GM12891 (cell line): ENCODE data around the gene CYB5A.

Source experiments
- DNase-seq: peaks from one replicate; pipeline ENCODE4 v3.0.0; 2011; ENCODE audit warnings: low spot score; ENCODE audit not compliant: insufficient read length
- FAIRE-seq: peaks from 2 replicates; lab custom pipeline; 2011; peaks lifted over from hg19 to GRCh38; lab: Jason Lieb, UNC
- PAX5 ChIP-seq: IDR thresholded peaks from 2 replicates; pipeline ENCODE4 v1.6.1; 2011; ENCODE audit warnings: low read length, moderate library complexity, mild to moderate bottlenecking; ENCODE audit not compliant: insufficient read depth, severe bottlenecking
- POLR2A ChIP-seq: IDR thresholded peaks from 2 replicates; pipeline ENCODE4 v1.6.1; 2011; ENCODE audit warnings: low read depth, low read length, control low read depth
- POLR2AphosphoS5 ChIP-seq: IDR thresholded peaks from 2 replicates; pipeline ENCODE4 v1.6.1; 2011; ENCODE audit warnings: low read depth, low read length, control low read depth
- POU2F2 ChIP-seq: IDR thresholded peaks from 2 replicates; pipeline ENCODE4 v1.6.1; 2011; ENCODE audit warnings: low read depth, mild to moderate bottlenecking, control low read depth, low read length, moderate library complexity
- SPI1 ChIP-seq: IDR thresholded peaks from 2 replicates; pipeline ENCODE4 v1.6.1; 2011; ENCODE audit warnings: low read depth, low read length, control low read depth
- TAF1 ChIP-seq: IDR thresholded peaks from 2 replicates; pipeline ENCODE4 v1.6.1; 2011; ENCODE audit warnings: low read depth, low read length, control low read depth

CYB5A gene

DNA sequence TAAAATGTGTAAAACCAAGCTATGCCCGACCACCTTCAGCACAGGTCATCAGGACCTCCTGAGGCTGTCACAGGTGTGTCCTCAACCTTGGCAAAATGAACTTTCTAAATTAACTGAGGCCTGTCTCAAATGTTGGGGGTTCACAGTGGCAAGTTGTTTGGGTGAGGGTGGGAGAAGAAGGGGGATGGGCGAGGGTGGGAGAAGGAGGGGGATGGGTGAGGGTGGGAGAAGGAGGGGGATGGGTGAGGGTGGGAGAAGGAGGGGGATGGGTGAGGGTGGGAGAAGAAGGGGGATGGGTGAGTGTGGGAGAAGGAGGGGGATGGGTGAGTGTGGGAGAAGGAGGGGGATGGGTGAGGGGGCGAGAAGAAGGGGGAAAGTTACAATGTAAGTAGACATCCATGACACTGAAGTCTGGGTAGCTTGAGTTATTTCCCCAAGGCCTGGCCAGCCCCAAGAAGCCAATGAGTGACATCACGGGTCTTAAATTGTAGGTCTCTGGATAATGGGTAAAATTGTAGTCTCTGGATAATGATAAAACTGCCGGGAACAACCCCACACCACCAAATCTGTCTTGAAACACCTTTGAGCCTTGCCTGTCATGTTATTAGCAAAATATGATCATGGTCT, 87.1 kb downstream of the CYB5A start:
- FAIRE-seq (peak; percentile 99), DNase-seq (no peak)
- TF ChIP-seq POLR2A (no peak), POU2F2 (no peak), POLR2AphosphoS5 (no peak), SPI1 (no peak), TAF1 (no peak), PAX5 (no peak)

DNA sequence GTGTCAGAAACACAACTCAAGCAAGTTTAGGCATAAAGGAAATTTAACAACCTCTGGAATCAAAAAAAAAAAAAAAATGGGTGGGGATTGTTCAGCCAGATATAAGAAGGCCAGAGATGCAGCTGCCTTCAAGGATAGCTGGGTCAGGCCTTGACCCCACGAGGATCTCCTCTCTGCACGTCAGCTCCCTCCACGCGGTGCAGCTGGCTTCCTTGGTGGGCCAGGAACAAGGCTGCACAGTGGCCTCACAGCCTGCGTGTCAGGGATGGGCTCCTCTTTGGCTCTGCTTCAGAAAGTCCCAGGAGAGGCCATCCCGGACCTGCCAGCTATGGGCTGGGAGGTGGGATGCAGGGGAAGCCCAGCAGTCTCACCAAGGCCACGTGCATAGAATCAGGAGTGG, 88.0 kb downstream of the CYB5A start:
- TF ChIP-seq PAX5, result no peak
- no peak for TF ChIP-seq TAF1
- no peak for TF ChIP-seq POLR2AphosphoS5
- TF ChIP-seq SPI1, result no peak
- no peak for TF ChIP-seq POLR2A
- no peak for TF ChIP-seq POU2F2
- FAIRE-seq (no peak), DNase-seq (no peak)
